Activated CD4-positive, alpha-beta T cell treated with anti-CD3 and anti-CD28 coated beads, Interleukin-2, amount 10 ng/mL, durations not matched to agents 7 days and 5 days (primary cell): Measurements from ENCODE around the gene NUDT4B. TPM values are rescaled to one million over a fixed set of nuclear protein-coding genes. Genes with fewer than 3 reads are reported as not detected.
"Not testable (repeated sequence)": the region's sequence is repeated elsewhere in the genome, so short reads cannot be mapped to it uniquely, and the experiment has no call there.

ENCODE experiments used
- CTCF ChIA-PET: fragments of 350-600 bp; sonication (Branson Sonifier 250); formaldehyde crosslinking; loops from one replicate; lab custom pipeline; 2021; ENCODE audit warnings: antibody characterized with exemption; lab: Charles Lee
- POLR2A ChIA-PET: fragments of 350-600 bp; sonication (Branson Sonifier 250); formaldehyde crosslinking; loops from one replicate; lab custom pipeline; 2021; ENCODE audit warnings: antibody characterized with exemption; lab: Charles Lee
- DNase-seq: peaks from one replicate; pipeline ENCODE4 v3.0.0-alpha.2; 2020
- H3K27ac Mint-ChIP-seq: one replicate; pipeline ENCODE4 v1.8.0; 2021; ENCODE audit warnings: mild to moderate bottlenecking, moderate library complexity, mixed read lengths
- H3K27me3 Mint-ChIP-seq: one replicate; pipeline ENCODE4 v1.8.0; 2021; ENCODE audit warnings: mixed read lengths
- H3K36me3 Mint-ChIP-seq: one replicate; pipeline ENCODE4 v1.8.0; 2021; ENCODE audit warnings: low read depth, mixed read lengths
- H3K4me1 Mint-ChIP-seq: one replicate; pipeline ENCODE4 v1.8.0; 2021; ENCODE audit warnings: mixed read lengths
- H3K4me3 Mint-ChIP-seq: one replicate; pipeline ENCODE4 v1.8.0; 2021; ENCODE audit warnings: mild to moderate bottlenecking, moderate library complexity, mixed read lengths
- H3K9me3 Mint-ChIP-seq: one replicate; pipeline ENCODE4 v1.8.0; 2021; ENCODE audit warnings: mixed read lengths
- total RNA-seq, 2 experiments: library from RNA; stranded (reverse); gene quantifications; one replicate each; pipeline ENCODE4 v1.2.3, GENCODE V29; 2021

The NUDT4B gene
- total RNA-seq, 2 experiments from 2014 or later, result 0.40 to 0.52 TPM

DNA sequence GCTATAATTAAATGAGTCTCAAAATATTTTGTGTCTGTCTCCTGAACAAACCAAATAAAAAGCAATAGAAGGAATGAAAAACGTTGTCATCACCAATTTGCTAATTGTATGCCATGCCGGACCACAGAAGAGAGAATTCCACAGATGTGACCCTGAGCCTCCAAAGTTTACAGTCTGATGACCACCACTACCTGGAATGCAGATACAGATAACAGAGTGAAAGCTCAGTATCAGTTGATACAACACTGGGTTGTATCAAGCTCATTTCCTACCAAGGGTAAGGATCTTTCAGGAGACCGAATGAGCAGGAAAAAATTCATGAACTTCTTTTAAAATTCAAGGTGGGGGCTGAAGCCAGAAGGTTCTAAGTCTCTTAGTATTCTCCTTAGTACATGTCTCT, 25.1 kb upstream of the NUDT4B start:
- CTCF ChIA-PET, POLR2A ChIA-PET, H3K27ac Mint-ChIP-seq, H3K4me3 Mint-ChIP-seq, H3K36me3 Mint-ChIP-seq, H3K27me3 Mint-ChIP-seq, H3K9me3 Mint-ChIP-seq, DNase-seq, H3K4me1 Mint-ChIP-seq: not testable (repeated sequence)

DNA sequence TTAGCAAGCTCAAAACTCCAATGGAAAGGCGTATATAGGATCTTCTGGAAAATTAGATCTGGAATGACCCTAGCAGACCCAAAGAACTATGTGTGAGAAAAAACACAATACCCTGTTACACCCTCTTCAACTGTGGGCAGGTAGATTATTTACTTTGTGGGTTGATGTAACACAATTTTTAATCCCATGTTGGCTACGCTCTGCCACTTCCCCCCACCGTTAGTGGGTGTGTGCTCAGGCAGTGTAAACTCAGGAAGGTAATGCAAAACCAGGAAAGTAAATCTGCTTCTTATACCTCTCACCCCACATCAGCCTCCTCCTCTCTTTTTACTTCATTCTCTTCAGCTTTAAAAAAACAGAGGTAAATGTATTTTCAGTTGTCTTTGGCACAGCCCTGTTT, 23.7 kb upstream of the NUDT4B start:
- H3K4me3 Mint-ChIP-seq, H3K4me1 Mint-ChIP-seq, H3K27ac Mint-ChIP-seq, H3K36me3 Mint-ChIP-seq, CTCF ChIA-PET, H3K27me3 Mint-ChIP-seq, DNase-seq, H3K9me3 Mint-ChIP-seq, POLR2A ChIA-PET: not testable (repeated sequence)

GRCh38 chr1:148727862-148728261, 20.7 kb upstream of the NUDT4B start:
- H3K36me3 Mint-ChIP-seq, DNase-seq, H3K27me3 Mint-ChIP-seq, H3K4me3 Mint-ChIP-seq, H3K27ac Mint-ChIP-seq, H3K4me1 Mint-ChIP-seq, H3K9me3 Mint-ChIP-seq, CTCF ChIA-PET, POLR2A ChIA-PET: not testable (repeated sequence)

- CTCF ChIA-PET, H3K27ac Mint-ChIP-seq, DNase-seq, H3K36me3 Mint-ChIP-seq, H3K4me1 Mint-ChIP-seq, POLR2A ChIA-PET, H3K27me3 Mint-ChIP-seq, H3K9me3 Mint-ChIP-seq, H3K4me3 Mint-ChIP-seq: not testable (repeated sequence)
Observed at GRCh38 chr1:148729128-148729527, 19.4 kb upstream of the NUDT4B start.

GRCh38 chr1:148729541-148729940, 19.0 kb upstream of the NUDT4B start:
- H3K27me3 Mint-ChIP-seq, H3K4me1 Mint-ChIP-seq, POLR2A ChIA-PET, H3K9me3 Mint-ChIP-seq, CTCF ChIA-PET, DNase-seq, H3K27ac Mint-ChIP-seq, H3K4me3 Mint-ChIP-seq, H3K36me3 Mint-ChIP-seq: not testable (repeated sequence)

DNA sequence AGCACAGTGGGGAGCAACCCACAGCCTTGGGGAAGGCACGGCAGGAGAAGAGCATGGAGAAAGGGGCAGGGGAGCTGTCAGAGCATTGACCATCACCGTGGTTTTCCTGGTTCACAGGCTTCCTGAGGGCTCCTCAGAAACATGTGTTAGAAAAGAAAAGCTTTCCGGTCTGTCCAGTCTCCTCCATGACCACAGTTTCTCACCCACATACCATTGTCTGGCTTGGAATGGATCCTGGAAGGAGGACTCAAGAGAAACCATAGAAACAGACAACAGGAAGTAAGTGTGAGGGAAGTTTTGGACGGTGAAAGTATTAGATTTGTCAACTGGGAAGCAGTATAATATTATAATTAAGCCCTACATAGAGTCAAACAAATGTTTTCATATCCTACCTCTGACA, 16.3 kb upstream of the NUDT4B start:
- H3K4me1 Mint-ChIP-seq, CTCF ChIA-PET, H3K9me3 Mint-ChIP-seq, H3K36me3 Mint-ChIP-seq, H3K4me3 Mint-ChIP-seq, POLR2A ChIA-PET, DNase-seq, H3K27me3 Mint-ChIP-seq, H3K27ac Mint-ChIP-seq: not testable (repeated sequence)

DNA sequence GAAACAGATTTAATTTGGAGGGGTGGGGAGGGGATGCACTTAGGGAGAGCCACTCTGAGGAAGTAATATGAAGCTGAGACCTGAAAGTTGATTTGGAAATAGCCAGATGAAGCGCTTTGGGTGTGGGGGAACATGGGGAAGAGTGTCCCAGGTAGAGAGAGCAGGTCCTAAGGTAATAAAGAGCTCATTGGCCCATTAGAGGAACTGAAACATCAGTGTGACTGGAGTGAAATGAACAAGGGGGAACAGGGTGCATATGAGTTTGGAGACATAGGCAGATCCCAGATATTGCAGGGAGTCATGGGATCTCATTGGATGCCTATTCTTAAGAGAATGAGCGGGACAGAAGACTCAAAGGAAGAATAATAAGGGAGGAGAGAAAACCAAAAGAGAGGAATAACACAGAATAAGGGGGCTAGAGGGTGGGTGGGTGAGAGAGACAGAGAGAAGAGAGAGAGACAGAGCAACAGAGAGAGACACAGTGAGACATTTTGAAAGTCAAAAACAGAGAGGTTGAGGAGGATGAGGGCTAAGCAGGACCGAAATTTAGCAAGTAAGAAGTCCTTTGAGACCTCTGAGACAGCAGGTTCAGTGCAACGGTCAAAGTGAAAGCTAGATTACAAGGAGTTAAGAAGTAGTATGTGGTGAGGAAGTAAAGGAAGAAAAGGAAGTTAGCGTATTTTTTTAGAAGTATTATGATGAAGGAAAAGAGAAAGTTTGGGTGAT, 14.8 kb upstream of the NUDT4B start:
- CTCF ChIA-PET, DNase-seq, POLR2A ChIA-PET, H3K4me1 Mint-ChIP-seq, H3K27ac Mint-ChIP-seq, H3K9me3 Mint-ChIP-seq, H3K27me3 Mint-ChIP-seq, H3K36me3 Mint-ChIP-seq, H3K4me3 Mint-ChIP-seq: not testable (repeated sequence)

- CTCF ChIA-PET, POLR2A ChIA-PET, H3K27me3 Mint-ChIP-seq, H3K27ac Mint-ChIP-seq, H3K36me3 Mint-ChIP-seq, H3K4me3 Mint-ChIP-seq, DNase-seq, H3K4me1 Mint-ChIP-seq, H3K9me3 Mint-ChIP-seq: not testable (repeated sequence)
Observed at GRCh38 chr1:148734311-148734662, 14.3 kb upstream of the NUDT4B start.

GRCh38 chr1:148735538-148735937, 13.0 kb upstream of the NUDT4B start:
- POLR2A ChIA-PET, H3K27ac Mint-ChIP-seq, H3K27me3 Mint-ChIP-seq, H3K4me3 Mint-ChIP-seq, H3K4me1 Mint-ChIP-seq, H3K36me3 Mint-ChIP-seq, H3K9me3 Mint-ChIP-seq, DNase-seq, CTCF ChIA-PET: not testable (repeated sequence)

DNA sequence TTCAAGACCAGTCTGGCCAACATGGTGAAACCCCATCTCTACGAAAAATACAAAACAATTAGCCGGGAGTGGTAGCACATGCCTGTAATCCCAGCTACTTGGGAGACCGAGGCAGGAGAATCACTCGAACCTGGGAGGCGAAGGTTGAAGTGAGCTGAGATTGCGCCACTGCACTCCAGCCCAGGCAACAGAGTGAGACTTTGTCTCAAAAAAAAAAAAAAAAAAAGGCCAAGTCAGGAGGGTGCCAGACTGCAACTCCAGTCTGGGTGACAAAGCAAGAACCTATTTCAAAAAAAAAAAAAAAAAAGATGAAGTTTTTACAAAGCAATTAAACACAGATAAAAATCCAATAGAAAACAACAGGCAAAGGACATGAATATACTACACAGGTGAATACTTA, 9.9 kb upstream of the NUDT4B start:
- H3K27me3 Mint-ChIP-seq, H3K4me3 Mint-ChIP-seq, H3K27ac Mint-ChIP-seq, H3K36me3 Mint-ChIP-seq, POLR2A ChIA-PET, CTCF ChIA-PET, DNase-seq, H3K4me1 Mint-ChIP-seq, H3K9me3 Mint-ChIP-seq: not testable (repeated sequence)

DNA sequence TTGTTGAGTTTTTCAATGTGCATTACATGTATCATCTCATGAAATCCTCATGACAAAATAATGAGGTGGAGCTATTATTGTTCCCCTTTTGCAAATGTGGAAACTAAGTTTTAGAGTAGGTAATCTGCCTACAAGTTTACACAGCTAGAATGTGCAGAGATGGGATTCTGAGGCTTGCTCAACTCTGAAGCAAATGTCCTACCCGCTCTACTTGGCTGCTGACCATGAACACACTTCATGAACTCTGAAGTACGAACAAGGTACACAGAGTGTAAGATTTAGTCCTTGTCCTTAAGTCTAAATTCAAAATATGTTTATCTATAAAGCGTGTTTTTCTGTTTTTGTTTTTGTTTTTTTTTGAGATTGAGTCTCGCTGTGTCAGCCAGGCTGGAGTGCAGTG, 5.4 kb upstream of the NUDT4B start:
- CTCF ChIA-PET, H3K4me3 Mint-ChIP-seq, DNase-seq, H3K27ac Mint-ChIP-seq, H3K9me3 Mint-ChIP-seq, H3K27me3 Mint-ChIP-seq, H3K4me1 Mint-ChIP-seq, H3K36me3 Mint-ChIP-seq, POLR2A ChIA-PET: not testable (repeated sequence)

GRCh38 chr1:148743726-148744720, 4.6 kb upstream of the NUDT4B start:
- POLR2A ChIA-PET, H3K4me1 Mint-ChIP-seq, DNase-seq, H3K4me3 Mint-ChIP-seq, H3K27me3 Mint-ChIP-seq, H3K36me3 Mint-ChIP-seq, H3K9me3 Mint-ChIP-seq, CTCF ChIA-PET, H3K27ac Mint-ChIP-seq: not testable (repeated sequence)

DNA sequence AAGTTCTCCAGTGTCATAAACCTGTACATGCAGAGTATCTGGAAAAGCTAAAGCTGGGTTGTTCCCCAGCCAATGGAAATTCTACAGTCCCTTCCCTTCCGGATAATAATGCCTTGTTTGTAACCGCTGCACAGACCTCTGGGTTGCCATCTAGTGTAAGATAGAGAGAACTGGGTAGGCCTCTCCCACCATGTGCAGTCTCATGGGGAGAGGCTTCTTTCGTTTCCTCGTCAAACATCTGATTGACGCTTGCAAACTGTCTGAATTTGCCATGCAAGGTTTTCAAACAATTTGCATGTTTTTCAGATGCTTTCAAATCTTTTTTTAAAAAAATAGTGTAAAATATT, 734 bp downstream of the NUDT4B start:
- H3K9me3 Mint-ChIP-seq, H3K27me3 Mint-ChIP-seq, H3K27ac Mint-ChIP-seq, H3K36me3 Mint-ChIP-seq, POLR2A ChIA-PET, CTCF ChIA-PET, H3K4me1 Mint-ChIP-seq, DNase-seq, H3K4me3 Mint-ChIP-seq: not testable (repeated sequence)
